Prostate gland (tissue), 2 donors: ENCODE results near the gene TCF12.

Source experiments
- CTCF ChIP-seq, 4 experiments: fragments of 200-600 bp in 2 of 4; fragments of 450-650 bp in 2 of 4; sonication (generic) in 2 of 4; IDR thresholded peaks; 1 replicate in 3 of 4; 2 replicates in 1 of 4; pipeline ENCODE4 v1.5.1; 2016 to 2019; ENCODE audit warnings: antibody characterized with exemption in 4 of 4, mild to moderate bottlenecking in 2 of 4, moderate library complexity in 2 of 4
- POLR2AphosphoS5 ChIP-seq: sonication (generic); formaldehyde crosslinking; IDR thresholded peaks from one replicate; pipeline ENCODE4 v1.6.1; 2017; ENCODE audit warnings: antibody characterized with exemption

DNA sequence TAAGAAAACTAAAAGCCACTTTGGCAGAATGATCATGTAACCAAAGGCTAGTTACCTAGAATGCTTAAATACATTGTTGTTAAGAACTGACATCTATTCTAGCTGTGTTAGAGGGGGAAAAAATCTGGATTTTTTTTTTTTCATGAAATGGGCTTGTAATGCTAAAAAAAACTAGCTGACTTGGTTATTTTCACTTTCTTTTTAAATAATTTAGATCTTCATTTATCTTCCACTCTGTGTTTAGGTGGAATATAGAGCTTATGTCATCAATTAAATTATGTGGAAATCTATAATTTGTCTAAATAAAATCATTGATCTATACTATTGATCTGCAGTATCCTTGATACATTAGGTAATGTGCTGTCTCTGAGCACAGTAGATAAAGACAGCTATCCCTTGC is 217.4 kb downstream of the TCF12 start:
- TF ChIP-seq CTCF (IDR thresholded peaks at IDR 0.05), result no peak
- no peak for TF ChIP-seq POLR2AphosphoS5
